Measurements from ENCODE around the gene SNX8.

DNA sequence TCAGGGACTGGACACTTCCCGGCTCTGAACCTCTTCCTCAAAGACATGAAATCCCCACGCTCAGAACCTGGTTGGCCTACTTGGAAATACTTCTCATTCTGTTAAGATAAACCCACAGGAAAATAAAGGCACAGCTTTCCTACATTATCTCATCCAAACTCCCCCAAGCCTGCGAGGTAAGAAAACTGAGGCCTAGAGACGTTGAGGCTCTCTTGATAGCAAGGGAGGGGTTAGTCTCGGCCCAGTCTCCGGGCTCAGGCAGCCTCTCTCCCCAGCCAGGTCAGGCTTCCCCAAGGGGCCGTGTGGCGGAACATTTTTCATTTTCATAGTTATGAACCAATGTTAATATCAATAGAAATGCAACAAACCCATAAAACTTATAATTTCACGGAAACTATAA is 35.8 kb upstream of the SNX8 start:
- no peak for TF ChIP-seq EZH2phosphoT487 (IDR thresholded peaks at IDR 0.05; ENCODE audit: insufficient read depth, low read depth)
- no peak for TF ChIP-seq EZH2 (IDR thresholded peaks at IDR 0.05; ENCODE audit: insufficient read depth, poor library complexity, severe bottlenecking)
